PFSK-1 (cell line): ENCODE measurements around the gene SPTB.

Experiments
- SIN3A ChIP-seq: IDR thresholded peaks from 2 replicates; pipeline ENCODE4 v1.6.1; 2012; ENCODE audit warnings: mild to moderate bottlenecking, low read length, moderate library complexity, borderline replicate concordance; ENCODE audit not compliant: insufficient read depth
- TAF1 ChIP-seq: IDR thresholded peaks from 2 replicates; pipeline ENCODE4 v1.6.1; 2012; ENCODE audit warnings: low read length, control low read depth, borderline replicate concordance; ENCODE audit not compliant: insufficient read depth

- no peak for TF ChIP-seq TAF1
- TF ChIP-seq SIN3A, result no peak
Observed at GRCh38 chr14:64708148-64709004, 171.3 kb downstream of the SPTB start.
